Measurements from ENCODE around the gene PPTC7.

The PPTC7 gene

DNA sequence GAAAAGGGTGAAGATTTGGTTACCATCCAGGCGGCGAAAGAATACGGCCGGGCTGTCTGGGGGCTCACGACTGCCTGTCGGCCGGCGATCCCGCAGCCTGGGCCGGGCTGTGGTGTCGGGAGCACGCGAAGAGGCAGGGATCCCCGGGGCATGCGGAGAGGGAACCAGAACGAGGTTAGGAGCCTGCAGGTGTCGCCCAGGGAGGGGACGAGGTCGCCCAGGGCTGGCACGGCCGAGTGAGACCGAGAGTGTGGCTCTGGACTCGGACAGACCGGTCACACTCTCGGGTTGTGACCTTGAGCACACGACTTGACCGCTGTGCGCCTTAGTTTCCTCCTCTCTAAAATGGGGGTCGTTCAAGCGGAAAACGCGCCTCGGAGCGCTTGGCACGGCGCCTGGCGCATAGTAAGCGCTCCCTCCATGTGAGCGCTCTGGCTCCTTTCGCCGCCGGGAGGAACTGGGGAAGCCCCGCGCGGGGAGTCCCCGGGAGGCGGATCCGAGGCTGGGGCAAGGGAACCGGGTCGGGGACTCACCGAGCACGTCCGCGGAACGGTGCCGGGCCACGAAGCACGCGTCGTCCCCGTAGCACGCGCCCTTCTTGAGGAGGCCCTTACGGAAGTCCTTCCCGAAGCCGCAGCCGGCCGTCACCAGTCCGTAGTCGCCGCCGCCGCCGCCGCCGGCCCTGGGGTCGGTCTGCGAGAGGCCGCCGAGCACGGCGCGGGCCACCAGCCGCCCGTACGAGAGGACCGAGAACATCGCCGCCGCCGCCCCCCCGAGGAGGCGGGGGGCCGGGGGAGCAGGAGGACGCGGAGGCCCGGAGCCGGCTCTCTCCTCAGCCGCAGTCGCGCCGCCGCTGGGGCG lies 612 bp downstream of the PPTC7 start:
- no peak for DNase-seq (ENCODE audit: extremely low read depth, low read depth)
- TF ChIP-seq, protein P1, sequence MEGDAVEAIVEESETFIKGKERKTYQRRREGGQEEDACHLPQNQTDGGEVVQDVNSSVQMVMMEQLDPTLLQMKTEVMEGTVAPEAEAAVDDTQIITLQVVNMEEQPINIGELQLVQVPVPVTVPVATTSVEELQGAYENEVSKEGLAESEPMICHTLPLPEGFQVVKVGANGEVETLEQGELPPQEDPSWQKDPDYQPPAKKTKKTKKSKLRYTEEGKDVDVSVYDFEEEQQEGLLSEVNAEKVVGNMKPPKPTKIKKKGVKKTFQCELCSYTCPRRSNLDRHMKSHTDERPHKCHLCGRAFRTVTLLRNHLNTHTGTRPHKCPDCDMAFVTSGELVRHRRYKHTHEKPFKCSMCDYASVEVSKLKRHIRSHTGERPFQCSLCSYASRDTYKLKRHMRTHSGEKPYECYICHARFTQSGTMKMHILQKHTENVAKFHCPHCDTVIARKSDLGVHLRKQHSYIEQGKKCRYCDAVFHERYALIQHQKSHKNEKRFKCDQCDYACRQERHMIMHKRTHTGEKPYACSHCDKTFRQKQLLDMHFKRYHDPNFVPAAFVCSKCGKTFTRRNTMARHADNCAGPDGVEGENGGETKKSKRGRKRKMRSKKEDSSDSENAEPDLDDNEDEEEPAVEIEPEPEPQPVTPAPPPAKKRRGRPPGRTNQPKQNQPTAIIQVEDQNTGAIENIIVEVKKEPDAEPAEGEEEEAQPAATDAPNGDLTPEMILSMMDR (IDR thresholded peaks at IDR 0.05; ENCODE audit: low read depth, low read length) = no peak

DNA sequence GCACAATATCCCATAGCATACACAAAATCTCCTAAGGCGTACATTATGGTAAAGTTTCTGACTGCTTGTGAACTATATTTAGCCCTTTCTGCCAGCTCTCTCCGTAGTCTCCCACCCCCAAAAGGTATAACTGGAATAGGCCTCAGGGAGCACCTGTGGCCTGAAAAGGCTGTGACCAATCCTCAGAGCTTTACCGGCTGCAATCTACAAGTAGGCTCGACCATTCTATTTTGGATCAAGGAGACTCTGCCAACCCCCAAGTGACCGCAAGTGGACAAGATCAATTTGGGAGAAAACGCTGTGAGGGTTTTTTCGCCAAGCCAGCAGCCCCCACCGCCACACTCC lies 1.2 kb downstream of the PPTC7 start:
- DNase-seq (ENCODE audit: extremely low read depth, low read depth) = no peak
- TF ChIP-seq, protein P1 (IDR thresholded peaks at IDR 0.05; ENCODE audit: low read depth, low read length) = no peak

DNA sequence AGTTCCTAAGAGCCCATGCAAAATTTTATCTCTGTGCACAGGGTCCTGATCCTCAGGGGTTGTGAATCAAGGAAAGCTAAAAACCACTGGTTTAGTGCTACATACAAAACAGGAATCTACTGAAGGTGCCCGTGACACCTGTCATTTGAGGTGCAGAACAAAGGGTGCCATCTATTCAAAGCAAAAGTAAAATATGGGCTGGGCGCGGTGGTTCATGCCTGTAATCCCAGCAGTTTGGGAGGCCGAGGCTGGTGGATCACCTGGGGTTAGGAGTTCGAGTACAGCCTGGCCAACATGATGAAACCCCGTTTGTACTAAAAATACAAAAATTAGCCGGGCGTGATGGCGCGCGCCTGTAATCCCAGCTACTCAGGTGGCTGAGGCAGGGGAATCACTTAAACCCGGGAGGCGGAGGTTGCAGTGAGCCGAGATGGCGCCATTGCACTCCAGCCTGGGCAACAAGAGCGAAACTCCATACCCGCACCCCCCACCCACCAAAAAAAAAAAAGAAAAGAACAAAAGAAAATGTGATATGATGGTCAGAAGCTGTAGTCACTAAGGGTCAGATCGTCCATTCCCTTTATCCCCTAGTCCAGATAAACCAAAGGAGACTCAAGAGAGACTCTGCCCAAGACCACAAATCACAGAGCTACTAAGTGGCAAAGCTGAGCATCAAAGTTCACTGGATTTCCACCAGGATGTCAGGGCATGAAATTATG lies 3.4 kb downstream of the PPTC7 start:
- DNase-seq (ENCODE audit: extremely low read depth, low read depth) = no peak
- TF ChIP-seq, protein P1 (IDR thresholded peaks at IDR 0.05; ENCODE audit: low read depth, low read length) = no peak

DNA sequence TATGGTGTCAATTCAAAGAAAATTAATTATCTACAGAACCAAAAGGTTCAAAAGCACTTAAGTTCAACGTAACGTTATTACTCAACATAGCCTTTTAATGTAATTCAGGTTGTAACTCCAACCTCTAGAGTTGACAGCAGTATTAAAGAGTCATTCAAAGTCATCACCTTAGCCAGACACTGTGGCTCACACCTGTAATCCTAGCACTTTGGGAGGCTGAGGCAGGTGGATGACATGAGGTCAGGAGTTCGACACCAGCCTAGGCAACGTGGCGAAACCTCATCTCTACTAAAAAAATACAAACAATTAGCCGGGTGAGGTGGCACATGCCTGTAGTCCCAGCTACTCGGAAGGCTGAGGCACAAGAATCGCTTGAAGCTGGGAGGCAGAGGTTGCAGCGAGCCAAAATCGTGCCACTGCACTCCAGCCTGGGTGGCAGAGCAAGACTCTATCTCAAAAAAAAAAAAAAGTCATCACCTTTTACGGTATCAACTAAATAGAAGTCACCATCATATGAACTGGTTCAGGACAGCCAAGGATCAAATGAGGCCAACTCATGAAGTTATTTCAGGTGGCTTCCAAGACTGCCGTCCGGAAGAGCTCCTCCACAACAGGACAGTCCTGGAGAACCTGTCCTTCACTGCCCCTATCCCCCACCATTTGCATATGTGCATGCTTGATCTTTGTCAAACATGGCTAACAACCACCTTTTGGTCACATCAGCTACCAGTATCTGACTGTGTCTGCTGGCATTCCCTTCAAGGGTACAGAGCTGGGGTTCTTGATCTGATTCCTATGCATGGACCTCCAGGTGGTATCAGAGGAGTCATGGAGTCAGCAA lies 4.2 kb downstream of the PPTC7 start:
- DNase-seq (ENCODE audit: extremely low read depth, low read depth) = no peak
- TF ChIP-seq, protein P1 (IDR thresholded peaks at IDR 0.05; ENCODE audit: low read depth, low read length) = no peak

DNA sequence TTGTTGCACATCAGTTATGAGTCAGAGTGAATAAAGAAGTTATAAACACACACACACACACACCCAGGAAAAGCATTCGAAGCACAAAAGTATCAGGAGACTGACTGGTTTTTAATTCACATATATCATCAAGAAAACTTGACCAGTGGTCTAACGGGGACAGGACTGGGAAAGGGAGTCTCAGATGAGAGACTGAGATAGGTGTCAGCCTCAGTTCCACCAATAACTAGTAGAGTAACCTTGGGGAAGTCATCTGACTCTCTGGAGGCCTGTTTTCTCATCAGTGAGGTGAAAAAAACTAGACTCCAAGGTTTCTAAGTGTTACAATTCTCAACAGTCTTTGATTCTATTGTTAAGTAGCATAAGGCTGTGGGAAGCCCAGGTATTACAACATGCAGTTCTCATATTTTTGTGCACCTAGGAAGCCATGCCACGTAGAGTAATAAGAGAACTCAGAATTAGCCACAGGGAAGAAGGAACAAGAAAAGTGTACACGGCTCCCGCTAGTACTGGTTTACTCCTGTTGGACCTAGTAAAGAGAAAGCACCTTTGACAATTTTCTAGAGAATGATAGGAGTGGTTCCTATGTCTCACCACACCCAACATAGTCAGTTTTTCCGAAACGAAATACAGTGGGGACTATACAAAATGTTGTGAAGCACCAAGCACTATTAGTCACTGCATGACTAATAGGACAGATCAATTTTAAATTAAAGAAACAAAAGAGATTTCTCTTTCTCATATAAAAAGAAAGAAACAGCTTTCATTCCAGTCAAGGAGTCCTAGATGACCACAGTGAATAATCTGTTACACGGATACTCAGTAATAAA lies 5.0 kb downstream of the PPTC7 start:
- peak; percentile 48 for DNase-seq (ENCODE audit: extremely low read depth, low read depth)
- TF ChIP-seq, protein P1 (IDR thresholded peaks at IDR 0.05; ENCODE audit: low read depth, low read length) = no peak

DNA sequence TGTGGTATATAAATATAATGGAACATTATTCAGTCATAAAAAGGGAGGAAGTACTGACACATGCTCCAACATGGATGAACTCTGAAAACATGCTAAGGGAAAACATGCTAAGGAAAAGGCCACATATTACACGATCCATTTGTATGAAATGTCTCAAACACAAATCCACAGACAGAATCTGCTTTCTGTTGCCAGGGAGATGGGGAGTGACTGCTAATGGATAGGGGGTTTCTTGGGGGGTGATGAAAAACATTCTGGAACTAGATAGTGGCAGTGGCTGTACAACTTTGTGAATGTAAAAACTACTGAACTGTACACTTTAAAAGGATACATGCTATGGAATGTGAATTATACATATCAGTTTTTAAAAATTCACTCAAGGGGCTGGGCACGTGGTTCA lies 6.6 kb downstream of the PPTC7 start:
- no peak for DNase-seq (ENCODE audit: extremely low read depth, low read depth)
- TF ChIP-seq, protein P1 (IDR thresholded peaks at IDR 0.05; ENCODE audit: low read depth, low read length) = no peak
